HCT116 (cell line): ENCODE results near the gene OTOP2. TPM values are rescaled to one million over a fixed set of nuclear protein-coding genes. Genes with fewer than 3 reads are reported as not detected.

ENCODE experiments used
- ATAC-seq: fragments of 200-7000 bp; cut with Tn5 transposase; 2 replicates; pipeline ENCODE4 v1.9.1; 2020; ENCODE audit warnings: mild to moderate bottlenecking, moderate library complexity
- BruUV-seq: library from RNA; stranded (reverse); fragments of 400-500 nt; replicated peaks from 2 replicates; lab custom pipeline; 2021; lab: Mats Ljungman, UMichigan
- CTCF ChIA-PET: fragments of 300-600 bp; sonication (Branson Sonifier 250); formaldehyde crosslinking; loops from one replicate; lab custom pipeline; 2021; ENCODE audit warnings: antibody characterized with exemption; lab: Charles Lee
- POLR2A ChIA-PET: fragments of 300-600, 350-600 bp; sonication (Branson Sonifier 250); formaldehyde crosslinking; loops from one replicate; lab custom pipeline; 2021; ENCODE audit warnings: antibody characterized with exemption; lab: Charles Lee
- RAD21 ChIA-PET, 2 experiments: fragments of 300-600 bp; sonication (Branson Sonifier 250); formaldehyde crosslinking; loops; one replicate each; lab custom pipeline; 2023; ENCODE audit warnings: low total read pairs in 2 of 2; ENCODE audit not compliant: uncharacterized antibody in 2 of 2, unreplicated experiment in 2 of 2, low non-redundant PET in 1 of 2; lab: Charles Lee
- DNase-seq: peaks from one replicate; pipeline ENCODE4 v3.0.0-alpha.2; 2010; ENCODE audit warnings: low read depth, low spot score
- H2AFZ ChIP-seq: fragments of 200-600 bp; shearing (Covaris generic), sonication (generic); 2 replicates; pipeline ENCODE4 v1.6.1; 2017; ENCODE audit warnings: low read depth, mixed run types, mixed read lengths, antibody characterized with exemption, low read length; ENCODE audit not compliant: poor library complexity, severe bottlenecking
- H3K27ac ChIP-seq: 2 replicates; pipeline ENCODE4 v1.5.1; 2012; ENCODE audit warnings: low read depth, low read length
- H3K27me3 ChIP-seq: fragments of 200-600 bp; sonication (generic); 2 replicates; pipeline ENCODE4 v1.6.1; 2016; ENCODE audit warnings: mixed run types, low read length, mixed read lengths; ENCODE audit not compliant: insufficient read depth
- H3K36me3 ChIP-seq, 2 experiments: fragments of 200-500 bp in 1 of 2; fragments of 200-600 bp in 1 of 2; sonication (Bioruptor generic) in 1 of 2; sonication (generic) in 1 of 2; 2 replicates each; pipeline versions ENCODE4 v1.5.1 to v1.6.1; 2014 to 2016; ENCODE audit warnings: low read length in 2 of 2, inconsistent platforms in 1 of 2, mixed read lengths in 1 of 2, mixed run types in 1 of 2; ENCODE audit not compliant: insufficient read depth in 2 of 2, control insufficient read depth in 1 of 2
- H3K4me1 ChIP-seq, 2 experiments: fragments of 200-600 bp in 1 of 2; sonication (generic) in 1 of 2; 2 replicates each; pipeline versions ENCODE4 v1.5.1 to v1.6.1; 2012 to 2017; ENCODE audit warnings: low read length in 2 of 2, inconsistent platforms in 1 of 2, mild to moderate bottlenecking in 1 of 2, mixed read lengths in 1 of 2, mixed run types in 1 of 2, moderate library complexity in 1 of 2; ENCODE audit not compliant: insufficient read depth in 2 of 2, control insufficient read depth in 1 of 2
- H3K4me2 ChIP-seq: fragments of 200-600 bp; sonication (generic); 2 replicates; pipeline ENCODE4 v1.6.1; 2017; ENCODE audit warnings: mixed run types, low read length, mixed read lengths
- H3K4me3 ChIP-seq, 2 experiments: fragments of 200-600 bp in 1 of 2; sonication (generic) in 1 of 2; replicated peaks in 1 of 2; 2 replicates each; pipeline ENCODE4 v1.5.1; 2011 to 2016; ENCODE audit warnings: low read length in 2 of 2, control low read depth in 1 of 2, low read depth in 1 of 2, mild to moderate bottlenecking in 1 of 2, mixed read lengths in 1 of 2, mixed run types in 1 of 2
- H3K79me2 ChIP-seq: fragments of 200-600 bp; sonication (generic); 2 replicates; pipeline ENCODE4 v1.6.1; 2017; ENCODE audit warnings: mild to moderate bottlenecking, mixed run types, low read length, moderate library complexity, mixed read lengths; ENCODE audit not compliant: insufficient read depth
- H3K9ac ChIP-seq: fragments of 200-600 bp; sonication (generic); 2 replicates; pipeline ENCODE4 v1.6.1; 2016; ENCODE audit warnings: low read length, mixed read lengths
- H3K9me2 ChIP-seq: fragments of 200-600 bp; sonication (generic), shearing (Covaris generic); 2 replicates; pipeline ENCODE4 v1.6.1; 2017; ENCODE audit warnings: mixed run types, mild to moderate bottlenecking, moderate library complexity; ENCODE audit not compliant: insufficient read depth
- H3K9me3 ChIP-seq, 2 experiments: fragments of 200-500 bp in 1 of 2; fragments of 200-600 bp in 1 of 2; sonication (Bioruptor generic) in 1 of 2; sonication (generic) in 1 of 2; 2 replicates each; pipeline ENCODE4 v1.6.1; 2014 to 2017; ENCODE audit warnings: low read length in 2 of 2, mixed read lengths in 2 of 2, inconsistent platforms in 1 of 2, low read depth in 1 of 2, mild to moderate bottlenecking in 1 of 2, mixed run types in 1 of 2, moderate library complexity in 1 of 2; ENCODE audit not compliant: control insufficient read depth in 1 of 2, insufficient read depth in 1 of 2
- H4K20me1 ChIP-seq: fragments of 200-600 bp; sonication (generic), shearing (Covaris generic); 2 replicates; pipeline ENCODE4 v1.6.1; 2017; ENCODE audit warnings: mixed run types, mild to moderate bottlenecking, moderate library complexity; ENCODE audit not compliant: insufficient read depth
- EGR1 ChIP-seq: IDR thresholded peaks from 2 replicates; pipeline ENCODE4 v1.6.1; 2012; ENCODE audit warnings: low read depth
- FOSL1 ChIP-seq: IDR thresholded peaks from 2 replicates; pipeline ENCODE4 v1.6.1; 2012; ENCODE audit warnings: low read depth
- JUND ChIP-seq: IDR thresholded peaks from 2 replicates; pipeline ENCODE4 v1.6.1; 2012
- MAX ChIP-seq: IDR thresholded peaks from 2 replicates; pipeline ENCODE4 v1.6.1; 2012
- intact Hi-C: fragments of 100-400 bp; cut with micrococcal nuclease; formaldehyde crosslinking; loops from 2 replicates; pipeline ENCODE4 v1.10.0; 2022
- total RNA-seq: library from RNA; stranded (reverse); gene quantifications from one replicate; pipeline ENCODE4 v1.2.1, GENCODE V29; 2021; ENCODE audit not compliant: unreplicated experiment

The OTOP2 gene
- total RNA-seq, 1 experiment from 2014 or later = not detected

- no peak for TF ChIP-seq MAX
- TF ChIP-seq, all 23 proteins: peak for 0
These were observed 1.9 kb upstream of the OTOP2 start (continued) for GRCh38 chr17:74922172-74922571.

DNA sequence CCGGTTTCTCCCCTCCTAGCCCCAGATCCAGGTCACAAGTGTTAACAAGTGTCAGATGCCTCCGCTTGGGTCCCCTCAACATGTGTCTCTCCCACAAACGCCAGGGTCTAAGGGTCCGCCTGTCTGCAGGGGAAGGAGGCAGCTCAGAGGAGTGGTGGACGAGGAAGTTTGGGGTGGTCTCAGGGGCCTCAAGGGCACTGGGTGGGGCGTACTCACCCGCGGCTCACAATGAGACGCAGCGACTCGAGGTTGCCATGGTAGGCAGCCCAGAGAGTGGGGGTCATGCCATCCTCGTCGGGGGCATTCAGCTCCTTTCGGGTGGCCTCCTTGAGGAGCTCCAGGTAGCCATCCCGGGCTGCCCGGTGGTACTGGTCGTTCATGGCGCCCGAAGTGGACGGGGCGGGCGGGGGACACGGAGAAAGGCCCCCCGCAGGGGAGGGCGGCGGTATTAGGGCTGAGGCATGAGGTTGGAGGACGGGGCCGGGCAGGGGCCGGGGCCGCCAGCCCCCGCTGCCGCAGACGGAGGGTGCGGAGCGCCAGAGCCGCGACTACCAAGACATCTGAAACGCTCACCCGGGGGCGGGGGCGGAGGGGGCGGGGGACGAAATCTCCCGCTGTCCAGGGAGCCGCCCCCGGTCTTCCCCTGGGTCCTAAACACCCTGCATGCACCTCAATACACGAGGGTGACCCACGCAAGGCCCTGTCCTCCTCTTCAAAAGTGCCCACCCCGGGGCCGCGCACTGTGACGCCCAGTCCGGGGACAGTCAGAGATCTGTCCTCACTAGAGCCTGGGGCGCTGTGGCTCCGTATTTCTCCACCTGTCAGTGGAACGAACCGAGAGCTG lies 1.2 kb upstream of the OTOP2 start, which contains the start of gene USH1G:
Gene USH1G, minus strand, starts transcription at position 562 of the 844 bp plus-strand sequence. Its CDS starts 182 bp downstream, at position 380.
- ChIA-PET POLR2A (interaction anchor here (0.9 kb wide), 1 partner anchor 50 kb away, joined by 4 read pairs; the partner anchor contains the start of gene FDXR), CTCF (interaction anchor here (0.6 to 2.8 kb wide), 8 partner anchors 11 to 318 kb away, joined by 3 to 20 read pairs (median 4); partner anchors contain the start of gene FDXR)
- Histone ChIP-seq H3K9ac (peak within 1 kb of the TSS; percentile 64), H3K9me3 (no peaks in the 10 kb centered on the region), H3K4me1 (peaks cover 16 to 34% of the 10 kb centered on the region in 2 experiments), H3K36me3 (peaks cover 0 to 2% of the 10 kb centered on the region in 2 experiments; a peak in 1 of 4 replicates), H3K9me2 (no peaks in the 10 kb centered on the region), H3K4me3 (peak within 1 kb of the TSS; percentile 58 to 65), H2AFZ (peak within 1 kb of the TSS; percentile 78), H3K79me2 (no peaks in the 10 kb centered on the region), H4K20me1 (no peaks in the 10 kb centered on the region), H3K27me3 (peaks cover 4% of the 10 kb centered on the region; the same call in 1 of the 2 replicates), H3K4me2 (peak within 1 kb of the TSS; percentile 97)
- ATAC-seq = peak; percentile 72
- peak; percentile 79 for TF ChIP-seq EGR1
- TF ChIP-seq JUND = no peak
- TF ChIP-seq FOSL1 = no peak
- TF ChIP-seq, all 23 proteins: peak for 1
- RAD21 ChIA-PET = interaction anchor here in 1 of 2 experiments (0.6 to 0.8 kb wide), 2 partner anchors 35 to 49 kb away, joined by 6 to 10 read pairs; no protein-coding TSS in a partner anchor
- no TSS peak for BruUV-seq
- peak within 1 kb of the TSS; percentile 26; the same call in 1 of the 2 replicates for H3K27ac ChIP-seq
- no peak for DNase-seq
- intact Hi-C loops = loop anchor here (1.0 kb wide), 1 partner anchor 35 kb away; no protein-coding TSS in a partner anchor
